NCI-H146 treated with DMSO at 0.1 percent for 48 hours (cell line): Measurements from ENCODE around the gene RSPH6A.
"Not testable (repeated sequence)": the region's sequence is repeated elsewhere in the genome, so short reads cannot be mapped to it uniquely, and the experiment has no call there.

ENCODE experiments used
- DNase-seq: peaks from one replicate; lab custom pipeline; 2025; ENCODE audit not compliant: unreplicated experiment; lab: John Stamatoyannopoulos, UW

Gene RSPH6A

GRCh38 chr19:45766869-45767346 is 48.2 kb downstream of the RSPH6A start:
- no peak for DNase-seq

GRCh38 chr19:45766296-45766868 is 48.7 kb downstream of the RSPH6A start:
- DNase-seq: no peak

GRCh38 chr19:45765702-45766295 is 49.3 kb downstream of the RSPH6A start:
- no peak for DNase-seq

GRCh38 chr19:45764945-45765701 is 50.0 kb downstream of the RSPH6A start:
- DNase-seq: no peak

GRCh38 chr19:45764475-45764874 is 50.6 kb downstream of the RSPH6A start:
- no peak for DNase-seq

- no peak for DNase-seq
These were observed 51.3 kb downstream of the RSPH6A start for GRCh38 chr19:45763691-45764294.

- no peak for DNase-seq
These were observed 52.1 kb downstream of the RSPH6A start for GRCh38 chr19:45762870-45763631.

- DNase-seq: no peak
These were observed 53.4 kb downstream of the RSPH6A start for GRCh38 chr19:45761714-45762113.

GRCh38 chr19:45758921-45759320 is 56.2 kb downstream of the RSPH6A start:
- no peak for DNase-seq

- no peak for DNase-seq
These were observed 57.4 kb downstream of the RSPH6A start for GRCh38 chr19:45757695-45758094.

GRCh38 chr19:45754323-45754722 is 60.8 kb downstream of the RSPH6A start:
- DNase-seq: no peak

- DNase-seq: no peak
These were observed 61.6 kb downstream of the RSPH6A start for GRCh38 chr19:45753548-45753947.

- DNase-seq: no peak
These were observed 62.5 kb downstream of the RSPH6A start for GRCh38 chr19:45752639-45753038.

GRCh38 chr19:45751483-45751882 is 63.6 kb downstream of the RSPH6A start:
- not testable (repeated sequence) for DNase-seq

- no peak for DNase-seq
These were observed 67.6 kb downstream of the RSPH6A start for GRCh38 chr19:45747513-45747912.

- DNase-seq: no peak
These were observed 68.2 kb downstream of the RSPH6A start for GRCh38 chr19:45746866-45747265.
